GM23338 (cell line): Measurements from ENCODE around the gene TMEM139. TPM values are rescaled to one million over a fixed set of nuclear protein-coding genes. Genes with fewer than 3 reads are reported as not detected.

Experiments
- ATAC-seq: fragments of 200-7000 bp; cut with Tn5 transposase; 3 replicates; pipeline ENCODE4 v1.9.1; 2020
- DNase-seq: peaks from one replicate; pipeline ENCODE4 v3.0.0-alpha.2; 2015; ENCODE audit warnings: low spot score
- H2AFZ ChIP-seq: fragments of 200-600 bp; sonication (generic); 2 replicates; pipeline ENCODE4 v1.8.0; 2016; ENCODE audit warnings: antibody characterized with exemption, mild to moderate bottlenecking, moderate library complexity
- H3F3A ChIP-seq: fragments of 200-600 bp; sonication (generic); replicated peaks from 2 replicates; pipeline ENCODE4 v1.8.0; 2017; ENCODE audit warnings: antibody characterized with exemption, mixed run types, low read depth
- H3K27ac ChIP-seq: fragments of 200-600 bp; sonication (generic); 2 replicates; pipeline ENCODE4 v1.6.1; 2016; ENCODE audit warnings: low read depth
- H3K27me3 ChIP-seq: fragments of 200-600 bp; sonication (generic); 2 replicates; pipeline ENCODE4 v1.8.0; 2016; ENCODE audit warnings: mild to moderate bottlenecking, mixed run types, moderate library complexity; ENCODE audit not compliant: insufficient read depth
- H3K36me3 ChIP-seq: fragments of 200-600 bp; sonication (generic); 2 replicates; pipeline ENCODE4 v1.8.0; 2016; ENCODE audit warnings: mild to moderate bottlenecking; ENCODE audit not compliant: insufficient read depth
- H3K4me1 ChIP-seq: fragments of 200-600 bp; sonication (generic); 2 replicates; pipeline ENCODE4 v1.8.0; 2016; ENCODE audit warnings: mild to moderate bottlenecking, moderate library complexity; ENCODE audit not compliant: insufficient read depth
- H3K4me2 ChIP-seq: fragments of 200-600 bp; sonication (generic); 2 replicates; pipeline ENCODE4 v1.7.1; 2017; ENCODE audit warnings: mixed run types
- H3K4me3 ChIP-seq: fragments of 200-600 bp; sonication (generic); 2 replicates; pipeline ENCODE4 v1.6.1; 2016; ENCODE audit warnings: mixed run types
- H3K79me2 ChIP-seq: fragments of 200-600 bp; sonication (generic); replicated peaks from 2 replicates; pipeline ENCODE4 v1.8.0; 2017; ENCODE audit warnings: mild to moderate bottlenecking; ENCODE audit not compliant: insufficient read depth
- H3K9me2 ChIP-seq: fragments of 200-600 bp; sonication (generic); 2 replicates; pipeline ENCODE4 v1.8.0; 2017; ENCODE audit not compliant: insufficient read depth
- H4K20me1 ChIP-seq: fragments of 200-600 bp; sonication (generic); replicated peaks from 2 replicates; pipeline ENCODE4 v1.8.0; 2017; ENCODE audit warnings: mild to moderate bottlenecking; ENCODE audit not compliant: insufficient read depth
- H3K27ac Mint-ChIP-seq: 2 replicates; pipeline ENCODE4 v1.8.0; 2020; ENCODE audit warnings: inconsistent platforms, mild to moderate bottlenecking, moderate library complexity, mixed read lengths
- H3K27me3 Mint-ChIP-seq: 3 replicates; pipeline ENCODE4 v1.8.0; 2022; ENCODE audit warnings: low read depth, mild to moderate bottlenecking, moderate library complexity, mixed read lengths, inconsistent platforms; ENCODE audit not compliant: insufficient read depth, poor library complexity
- H3K36me3 Mint-ChIP-seq: 3 replicates; pipeline ENCODE4 v1.8.0; 2021; ENCODE audit warnings: low read depth, mild to moderate bottlenecking, inconsistent platforms, moderate library complexity, mixed read lengths
- H3K4me1 Mint-ChIP-seq: 3 replicates; pipeline ENCODE4 v1.8.0; 2020; ENCODE audit warnings: mild to moderate bottlenecking, inconsistent platforms, mixed read lengths
- H3K4me3 Mint-ChIP-seq: 3 replicates; pipeline ENCODE4 v1.8.0; 2021; ENCODE audit warnings: moderate library complexity, mild to moderate bottlenecking, inconsistent platforms, mixed read lengths
- H3K9me3 Mint-ChIP-seq: 3 replicates; pipeline ENCODE4 v1.8.0; 2020; ENCODE audit warnings: moderate library complexity, mild to moderate bottlenecking, inconsistent platforms, mixed read lengths
- CREB1 ChIP-seq: fragments of 250-450 bp; sonication (Bioruptor Pico); IDR thresholded peaks from 2 replicates; pipeline ENCODE4 v1.5.0; 2020; ENCODE audit warnings: low read depth, mild to moderate bottlenecking, moderate library complexity
- EZH2 ChIP-seq: fragments of 200-600 bp; sonication (generic); IDR thresholded peaks from one replicate; pipeline ENCODE4 v1.8.0; 2017; ENCODE audit warnings: antibody characterized with exemption, mild to moderate bottlenecking, low read depth; ENCODE audit not compliant: unreplicated experiment
- EZH2phosphoT487 ChIP-seq: fragments of 200-600 bp; sonication (generic); IDR thresholded peaks from one replicate; pipeline ENCODE4 v1.8.1; 2018; ENCODE audit warnings: antibody characterized with exemption; ENCODE audit not compliant: unreplicated experiment
- JUNB ChIP-seq: IDR thresholded peaks from one replicate; pipeline ENCODE4 v1.6.1; 2016; ENCODE audit warnings: antibody characterized with exemption; ENCODE audit not compliant: unreplicated experiment
- NANOG ChIP-seq: IDR thresholded peaks from 2 replicates; pipeline ENCODE4 v1.6.1; 2016; ENCODE audit warnings: antibody characterized with exemption, borderline replicate concordance
- POLR2AphosphoS5 ChIP-seq: IDR thresholded peaks from 2 replicates; pipeline ENCODE4 v1.6.1; 2016; ENCODE audit warnings: antibody characterized with exemption, low read depth
- STAT1 ChIP-seq: IDR thresholded peaks from one replicate; pipeline ENCODE4 v1.6.1; 2016; ENCODE audit warnings: antibody characterized with exemption; ENCODE audit not compliant: unreplicated experiment
- ZNF114 ChIP-seq: fragments of 250-450 bp; sonication (Bioruptor Pico); IDR thresholded peaks from 2 replicates; pipeline ENCODE4 v1.5.0; 2020; ENCODE audit warnings: mild to moderate bottlenecking, moderate library complexity
- ZNF331 ChIP-seq: fragments of 250-450 bp; sonication (Bioruptor Pico); IDR thresholded peaks from 2 replicates; pipeline ENCODE4 v1.5.0; 2020; ENCODE audit warnings: low read depth, mild to moderate bottlenecking, moderate library complexity
- polyA plus RNA-seq: library from polyadenylated mRNA; unstranded; fragments of >200 nt; fragmentation: Nextera tagmentation; extraction: Ambion mirVana; gene quantifications from 2 replicates; pipeline ENCODE4 v1.2.1, GENCODE V29; 2016
- total RNA-seq: library from RNA; depleted of rRNA; stranded (reverse); fragments of >200 nt; shearing (Covaris generic); gene quantifications from 2 replicates; pipeline ENCODE4 v1.2.3, GENCODE V29; 2014
- TF ChIP-seq, protein P1 (sequence below): IDR thresholded peaks from one replicate; pipeline ENCODE4 v1.6.1; 2018; ENCODE audit warnings: antibody characterized with exemption; ENCODE audit not compliant: unreplicated experiment
- TF ChIP-seq, protein P2 (sequence below): fragments of 250-450 bp; sonication (Bioruptor Pico); IDR thresholded peaks from 2 replicates; pipeline ENCODE4 v1.5.0; 2020; ENCODE audit warnings: mild to moderate bottlenecking, moderate library complexity
- TF ChIP-seq, protein P3 (sequence below): IDR thresholded peaks from 2 replicates; pipeline ENCODE4 v1.6.1; 2016; ENCODE audit warnings: antibody characterized with exemption
- TF ChIP-seq, protein P4 (sequence below), 2 experiments: fragments of 200-600 bp in 1 of 2; sonication (generic) in 1 of 2; conservative IDR thresholded peaks; 2 replicates each; pipeline versions ENCODE4 v1.5.1 to v1.6.1; 2016 to 2017; ENCODE audit warnings: antibody characterized with exemption in 2 of 2, low read depth in 2 of 2, mild to moderate bottlenecking in 2 of 2, moderate library complexity in 1 of 2

Gene TMEM139
- total and polyA plus RNA-seq, 2 experiments from 2014 or later: 3.3 to 3.6 TPM

DNA sequence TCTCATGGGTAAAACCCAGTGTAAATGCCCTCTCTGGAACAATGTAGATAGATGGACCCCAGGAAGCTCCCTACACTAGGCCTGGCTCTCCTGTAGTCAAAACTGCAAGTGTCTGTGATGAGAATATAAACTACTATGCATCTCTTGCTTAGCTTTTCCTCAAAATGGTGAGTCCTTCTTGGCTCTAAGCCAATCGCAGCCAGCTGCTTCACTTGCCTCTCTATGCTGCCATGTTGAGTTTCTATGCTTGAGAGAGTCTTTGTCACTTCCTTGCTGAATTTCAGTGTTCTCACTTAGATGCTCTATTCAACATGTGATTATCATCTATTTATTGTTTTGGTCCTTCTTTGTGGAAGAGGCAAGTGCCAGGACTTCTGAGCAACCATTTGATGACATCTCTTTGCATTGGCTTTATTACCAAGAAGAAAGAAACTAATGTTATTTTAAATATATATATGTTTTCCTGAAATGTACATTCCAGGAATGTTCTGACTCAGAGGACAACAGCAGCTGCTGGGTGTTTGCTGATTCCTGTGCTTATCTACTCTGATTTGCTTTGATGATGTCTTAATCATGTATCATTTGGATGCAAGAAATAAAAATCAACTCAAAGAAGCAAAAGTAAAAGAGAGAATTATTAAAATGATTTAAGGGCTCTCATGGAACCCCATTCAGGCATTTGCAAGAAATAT is 46.3 kb upstream of the TMEM139 start:
- Mint-ChIP-seq H3K27ac (no peak overlapping the region), H3K36me3 (no peaks in the 10 kb centered on the region), H3K4me1 (no peaks in the 10 kb centered on the region; the same call in 2 of the 3 replicates), H3K9me3 (peaks cover 17% of the 10 kb centered on the region), H3K27me3 (peaks cover 5% of the 10 kb centered on the region), H3K4me3 (no peak overlapping the region)
- no peaks in the 10 kb centered on the region for H4K20me1 ChIP-seq
- ATAC-seq (no peak), DNase-seq (no peak)
- TF ChIP-seq NANOG: no peak
- TF ChIP-seq POLR2AphosphoS5: no peak
- no peak for TF ChIP-seq ZNF331 (CRISPR knock-in tag)
- TF ChIP-seq, protein P1, sequence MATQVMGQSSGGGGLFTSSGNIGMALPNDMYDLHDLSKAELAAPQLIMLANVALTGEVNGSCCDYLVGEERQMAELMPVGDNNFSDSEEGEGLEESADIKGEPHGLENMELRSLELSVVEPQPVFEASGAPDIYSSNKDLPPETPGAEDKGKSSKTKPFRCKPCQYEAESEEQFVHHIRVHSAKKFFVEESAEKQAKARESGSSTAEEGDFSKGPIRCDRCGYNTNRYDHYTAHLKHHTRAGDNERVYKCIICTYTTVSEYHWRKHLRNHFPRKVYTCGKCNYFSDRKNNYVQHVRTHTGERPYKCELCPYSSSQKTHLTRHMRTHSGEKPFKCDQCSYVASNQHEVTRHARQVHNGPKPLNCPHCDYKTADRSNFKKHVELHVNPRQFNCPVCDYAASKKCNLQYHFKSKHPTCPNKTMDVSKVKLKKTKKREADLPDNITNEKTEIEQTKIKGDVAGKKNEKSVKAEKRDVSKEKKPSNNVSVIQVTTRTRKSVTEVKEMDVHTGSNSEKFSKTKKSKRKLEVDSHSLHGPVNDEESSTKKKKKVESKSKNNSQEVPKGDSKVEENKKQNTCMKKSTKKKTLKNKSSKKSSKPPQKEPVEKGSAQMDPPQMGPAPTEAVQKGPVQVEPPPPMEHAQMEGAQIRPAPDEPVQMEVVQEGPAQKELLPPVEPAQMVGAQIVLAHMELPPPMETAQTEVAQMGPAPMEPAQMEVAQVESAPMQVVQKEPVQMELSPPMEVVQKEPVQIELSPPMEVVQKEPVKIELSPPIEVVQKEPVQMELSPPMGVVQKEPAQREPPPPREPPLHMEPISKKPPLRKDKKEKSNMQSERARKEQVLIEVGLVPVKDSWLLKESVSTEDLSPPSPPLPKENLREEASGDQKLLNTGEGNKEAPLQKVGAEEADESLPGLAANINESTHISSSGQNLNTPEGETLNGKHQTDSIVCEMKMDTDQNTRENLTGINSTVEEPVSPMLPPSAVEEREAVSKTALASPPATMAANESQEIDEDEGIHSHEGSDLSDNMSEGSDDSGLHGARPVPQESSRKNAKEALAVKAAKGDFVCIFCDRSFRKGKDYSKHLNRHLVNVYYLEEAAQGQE: no peak
- TF ChIP-seq ZNF114 (CRISPR knock-in tag): no peak
- TF ChIP-seq JUNB: no peak
- TF ChIP-seq, protein P2, sequence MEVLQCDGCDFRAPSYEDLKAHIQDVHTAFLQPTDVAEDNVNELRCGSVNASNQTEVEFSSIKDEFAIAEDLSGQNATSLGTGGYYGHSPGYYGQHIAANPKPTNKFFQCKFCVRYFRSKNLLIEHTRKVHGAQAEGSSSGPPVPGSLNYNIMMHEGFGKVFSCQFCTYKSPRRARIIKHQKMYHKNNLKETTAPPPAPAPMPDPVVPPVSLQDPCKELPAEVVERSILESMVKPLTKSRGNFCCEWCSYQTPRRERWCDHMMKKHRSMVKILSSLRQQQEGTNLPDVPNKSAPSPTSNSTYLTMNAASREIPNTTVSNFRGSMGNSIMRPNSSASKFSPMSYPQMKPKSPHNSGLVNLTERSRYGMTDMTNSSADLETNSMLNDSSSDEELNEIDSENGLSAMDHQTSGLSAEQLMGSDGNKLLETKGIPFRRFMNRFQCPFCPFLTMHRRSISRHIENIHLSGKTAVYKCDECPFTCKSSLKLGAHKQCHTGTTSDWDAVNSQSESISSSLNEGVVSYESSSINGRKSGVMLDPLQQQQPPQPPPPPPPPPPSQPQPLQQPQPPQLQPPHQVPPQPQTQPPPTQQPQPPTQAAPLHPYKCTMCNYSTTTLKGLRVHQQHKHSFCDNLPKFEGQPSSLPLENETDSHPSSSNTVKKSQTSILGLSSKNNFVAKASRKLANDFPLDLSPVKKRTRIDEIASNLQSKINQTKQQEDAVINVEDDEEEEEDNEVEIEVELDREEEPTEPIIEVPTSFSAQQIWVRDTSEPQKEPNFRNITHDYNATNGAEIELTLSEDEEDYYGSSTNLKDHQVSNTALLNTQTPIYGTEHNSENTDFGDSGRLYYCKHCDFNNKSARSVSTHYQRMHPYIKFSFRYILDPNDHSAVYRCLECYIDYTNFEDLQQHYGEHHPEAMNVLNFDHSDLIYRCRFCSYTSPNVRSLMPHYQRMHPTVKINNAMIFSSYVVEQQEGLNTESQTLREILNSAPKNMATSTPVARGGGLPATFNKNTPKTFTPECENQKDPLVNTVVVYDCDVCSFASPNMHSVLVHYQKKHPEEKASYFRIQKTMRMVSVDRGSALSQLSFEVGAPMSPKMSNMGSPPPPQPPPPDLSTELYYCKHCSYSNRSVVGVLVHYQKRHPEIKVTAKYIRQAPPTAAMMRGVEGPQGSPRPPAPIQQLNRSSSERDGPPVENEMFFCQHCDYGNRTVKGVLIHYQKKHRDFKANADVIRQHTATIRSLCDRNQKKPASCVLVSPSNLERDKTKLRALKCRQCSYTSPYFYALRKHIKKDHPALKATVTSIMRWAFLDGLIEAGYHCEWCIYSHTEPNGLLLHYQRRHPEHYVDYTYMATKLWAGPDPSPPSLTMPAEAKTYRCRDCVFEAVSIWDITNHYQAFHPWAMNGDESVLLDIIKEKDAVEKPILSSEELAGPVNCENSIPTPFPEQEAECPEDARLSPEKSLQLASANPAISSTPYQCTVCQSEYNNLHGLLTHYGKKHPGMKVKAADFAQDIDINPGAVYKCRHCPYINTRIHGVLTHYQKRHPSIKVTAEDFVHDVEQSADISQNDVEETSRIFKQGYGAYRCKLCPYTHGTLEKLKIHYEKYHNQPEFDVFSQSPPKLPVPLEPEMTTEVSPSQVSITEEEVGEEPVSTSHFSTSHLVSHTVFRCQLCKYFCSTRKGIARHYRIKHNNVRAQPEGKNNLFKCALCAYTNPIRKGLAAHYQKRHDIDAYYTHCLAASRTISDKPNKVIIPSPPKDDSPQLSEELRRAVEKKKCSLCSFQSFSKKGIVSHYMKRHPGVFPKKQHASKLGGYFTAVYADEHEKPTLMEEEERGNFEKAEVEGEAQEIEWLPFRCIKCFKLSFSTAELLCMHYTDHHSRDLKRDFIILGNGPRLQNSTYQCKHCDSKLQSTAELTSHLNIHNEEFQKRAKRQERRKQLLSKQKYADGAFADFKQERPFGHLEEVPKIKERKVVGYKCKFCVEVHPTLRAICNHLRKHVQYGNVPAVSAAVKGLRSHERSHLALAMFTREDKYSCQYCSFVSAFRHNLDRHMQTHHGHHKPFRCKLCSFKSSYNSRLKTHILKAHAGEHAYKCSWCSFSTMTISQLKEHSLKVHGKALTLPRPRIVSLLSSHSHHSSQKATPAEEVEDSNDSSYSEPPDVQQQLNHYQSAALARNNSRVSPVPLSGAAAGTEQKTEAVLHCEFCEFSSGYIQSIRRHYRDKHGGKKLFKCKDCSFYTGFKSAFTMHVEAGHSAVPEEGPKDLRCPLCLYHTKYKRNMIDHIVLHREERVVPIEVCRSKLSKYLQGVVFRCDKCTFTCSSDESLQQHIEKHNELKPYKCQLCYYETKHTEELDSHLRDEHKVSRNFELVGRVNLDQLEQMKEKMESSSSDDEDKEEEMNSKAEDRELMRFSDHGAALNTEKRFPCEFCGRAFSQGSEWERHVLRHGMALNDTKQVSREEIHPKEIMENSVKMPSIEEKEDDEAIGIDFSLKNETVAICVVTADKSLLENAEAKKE (CRISPR knock-in tag): no peak
- no peak for TF ChIP-seq STAT1
- TF ChIP-seq, protein P3, sequence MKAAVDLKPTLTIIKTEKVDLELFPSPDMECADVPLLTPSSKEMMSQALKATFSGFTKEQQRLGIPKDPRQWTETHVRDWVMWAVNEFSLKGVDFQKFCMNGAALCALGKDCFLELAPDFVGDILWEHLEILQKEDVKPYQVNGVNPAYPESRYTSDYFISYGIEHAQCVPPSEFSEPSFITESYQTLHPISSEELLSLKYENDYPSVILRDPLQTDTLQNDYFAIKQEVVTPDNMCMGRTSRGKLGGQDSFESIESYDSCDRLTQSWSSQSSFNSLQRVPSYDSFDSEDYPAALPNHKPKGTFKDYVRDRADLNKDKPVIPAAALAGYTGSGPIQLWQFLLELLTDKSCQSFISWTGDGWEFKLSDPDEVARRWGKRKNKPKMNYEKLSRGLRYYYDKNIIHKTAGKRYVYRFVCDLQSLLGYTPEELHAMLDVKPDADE: no peak
- no peak for TF ChIP-seq EZH2phosphoT487
- TF ChIP-seq EZH2: no peak
- no peak for TF ChIP-seq CREB1 (CRISPR knock-in tag)
- TF ChIP-seq, protein P4, sequence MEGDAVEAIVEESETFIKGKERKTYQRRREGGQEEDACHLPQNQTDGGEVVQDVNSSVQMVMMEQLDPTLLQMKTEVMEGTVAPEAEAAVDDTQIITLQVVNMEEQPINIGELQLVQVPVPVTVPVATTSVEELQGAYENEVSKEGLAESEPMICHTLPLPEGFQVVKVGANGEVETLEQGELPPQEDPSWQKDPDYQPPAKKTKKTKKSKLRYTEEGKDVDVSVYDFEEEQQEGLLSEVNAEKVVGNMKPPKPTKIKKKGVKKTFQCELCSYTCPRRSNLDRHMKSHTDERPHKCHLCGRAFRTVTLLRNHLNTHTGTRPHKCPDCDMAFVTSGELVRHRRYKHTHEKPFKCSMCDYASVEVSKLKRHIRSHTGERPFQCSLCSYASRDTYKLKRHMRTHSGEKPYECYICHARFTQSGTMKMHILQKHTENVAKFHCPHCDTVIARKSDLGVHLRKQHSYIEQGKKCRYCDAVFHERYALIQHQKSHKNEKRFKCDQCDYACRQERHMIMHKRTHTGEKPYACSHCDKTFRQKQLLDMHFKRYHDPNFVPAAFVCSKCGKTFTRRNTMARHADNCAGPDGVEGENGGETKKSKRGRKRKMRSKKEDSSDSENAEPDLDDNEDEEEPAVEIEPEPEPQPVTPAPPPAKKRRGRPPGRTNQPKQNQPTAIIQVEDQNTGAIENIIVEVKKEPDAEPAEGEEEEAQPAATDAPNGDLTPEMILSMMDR (conservative IDR thresholded peaks at IDR 0.05; ENCODE audit: low read depth in 2 of 2): no peak
- H3K36me3 ChIP-seq: no peaks in the 10 kb centered on the region
- no peak overlapping the region for H2AFZ ChIP-seq
- no peaks in the 10 kb centered on the region for H3K4me1 ChIP-seq
- H3K27ac ChIP-seq: no peak overlapping the region
- H3K9me2 ChIP-seq: no peaks in the 10 kb centered on the region
- no peaks in the 10 kb centered on the region for H3F3A ChIP-seq
- H3K79me2 ChIP-seq: no peaks in the 10 kb centered on the region
- no peak overlapping the region for H3K4me3 ChIP-seq
- no peaks in the 10 kb centered on the region for H3K27me3 ChIP-seq
- no peak overlapping the region for H3K4me2 ChIP-seq
